Thyroid gland (tissue), 4 donors: ENCODE measurements around the gene PEX12.

Experiments
- CTCF ChIP-seq, 6 experiments: fragments of 200-600 bp in 3 of 6; fragments of 450-650 bp in 3 of 6; sonication (generic) in 3 of 6; IDR thresholded peaks; one replicate each; pipeline ENCODE4 v1.5.1; 2016 to 2019; ENCODE audit warnings: antibody characterized with exemption in 6 of 6, mild to moderate bottlenecking in 2 of 6, inconsistent platforms in 1 of 6, moderate library complexity in 1 of 6
- POLR2A ChIP-seq, 2 donors: fragments of 450-650 bp; IDR thresholded peaks; one replicate each; pipeline ENCODE4 v1.6.1; 2017; ENCODE audit warnings: antibody characterized with exemption in 2 of 2, mild to moderate bottlenecking in 2 of 2, moderate library complexity in 1 of 2

GRCh38 chr17:35559495-35560210 lies 18.7 kb downstream of the PEX12 start:
- TF ChIP-seq POLR2A (IDR thresholded peaks at IDR 0.05) (no peak), CTCF (IDR thresholded peaks at IDR 0.05) (no peak)
